Osteoblast (primary cell): Measurements from ENCODE around the gene PRDM5. TPM values are rescaled to one million over a fixed set of nuclear protein-coding genes. Genes with fewer than 3 reads are reported as not detected.

Experiments used
- DNase-seq: peaks from one replicate; pipeline ENCODE4 v3.0.0; 2011; ENCODE audit warnings: low spot score, mixed read lengths; ENCODE audit not compliant: insufficient read length; ENCODE audit errors: missing footprints
- H2AFZ ChIP-seq: 2 replicates; pipeline ENCODE4 v1.6.0; 2011; ENCODE audit warnings: mild to moderate bottlenecking, low read length
- H3K27ac ChIP-seq: 2 replicates; pipeline ENCODE4 v1.5.1; 2011; ENCODE audit warnings: mild to moderate bottlenecking, low read depth, low read length, moderate library complexity
- H3K27me3 ChIP-seq: 2 replicates; pipeline ENCODE4 v1.6.0; 2012; ENCODE audit warnings: mild to moderate bottlenecking, control low read depth, inconsistent platforms, low read length, moderate library complexity; ENCODE audit not compliant: insufficient read depth
- H3K36me3 ChIP-seq: 2 replicates; pipeline ENCODE4 v1.5.1; 2011; ENCODE audit warnings: mild to moderate bottlenecking, low read length, control low read depth, moderate library complexity; ENCODE audit not compliant: insufficient read depth
- H3K4me1 ChIP-seq: 2 replicates; pipeline ENCODE4 v1.5.1; 2011; ENCODE audit warnings: mild to moderate bottlenecking, low read length, control low read depth, moderate library complexity; ENCODE audit not compliant: insufficient read depth
- H3K4me2 ChIP-seq: 2 replicates; pipeline ENCODE4 v1.6.0; 2011; ENCODE audit warnings: mild to moderate bottlenecking, low read length; ENCODE audit not compliant: insufficient read depth
- H3K4me3 ChIP-seq: fragments of 200-600 bp; sonication (generic); 3 replicates; pipeline ENCODE4 v1.5.1; 2012; ENCODE audit warnings: mild to moderate bottlenecking, low read length, inconsistent platforms; ENCODE audit not compliant: insufficient read depth
- H3K79me2 ChIP-seq: 2 replicates; pipeline ENCODE4 v1.6.0; 2012; ENCODE audit warnings: mild to moderate bottlenecking, low read length, control low read depth, inconsistent platforms; ENCODE audit not compliant: insufficient read depth
- H3K9me3 ChIP-seq: 2 replicates; pipeline ENCODE4 v1.5.1; 2011; ENCODE audit warnings: low read depth, low read length, control low read depth
- H4K20me1 ChIP-seq: 2 replicates; pipeline ENCODE4 v1.6.0; 2012; ENCODE audit warnings: mild to moderate bottlenecking, low read length, control low read depth; ENCODE audit not compliant: insufficient read depth
- total RNA-seq: library from RNA; depleted of rRNA; stranded (reverse); fragments of >200 nt; gene quantifications from 2 replicates; pipeline ENCODE4 v1.2.3, GENCODE V29; 2012
- TF ChIP-seq, protein P1 (sequence below): IDR thresholded peaks from 2 replicates; pipeline ENCODE4 v1.5.1; 2011; ENCODE audit warnings: mild to moderate bottlenecking, low read depth, low read length, moderate library complexity; ENCODE audit errors: extremely low read depth

The PRDM5 gene
- total RNA-seq, 1 donor: 39.4 TPM

DNA sequence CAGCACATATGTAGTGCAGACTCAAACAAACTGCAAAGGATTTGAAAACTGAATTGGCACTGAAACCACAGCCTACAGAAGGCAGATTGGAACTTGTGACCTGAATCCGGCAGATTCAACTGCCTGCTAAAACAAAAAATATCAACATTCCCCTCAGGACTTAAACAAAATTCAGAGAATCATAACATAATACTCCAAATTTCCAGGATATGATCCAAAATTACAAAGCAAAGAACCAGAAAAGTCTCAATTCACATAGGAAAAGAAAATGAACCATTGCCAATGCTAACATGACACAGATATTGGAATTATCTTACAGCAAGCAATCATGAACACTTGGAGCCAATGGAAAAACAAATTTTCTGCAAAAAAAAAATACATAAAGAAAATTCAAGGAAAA is 250.4 kb downstream of the PRDM5 start:
- Histone ChIP-seq H4K20me1 (no peaks in the 10 kb centered on the region), H3K4me2 (no peak overlapping the region), H3K36me3 (no peaks in the 10 kb centered on the region), H3K9me3 (no peaks in the 10 kb centered on the region), H3K27ac (no peak overlapping the region), H3K27me3 (no peaks in the 10 kb centered on the region), H3K79me2 (no peaks in the 10 kb centered on the region), H3K4me1 (no peaks in the 10 kb centered on the region), H3K4me3 (no peak overlapping the region), H2AFZ (no peak overlapping the region)
- TF ChIP-seq, protein P1, sequence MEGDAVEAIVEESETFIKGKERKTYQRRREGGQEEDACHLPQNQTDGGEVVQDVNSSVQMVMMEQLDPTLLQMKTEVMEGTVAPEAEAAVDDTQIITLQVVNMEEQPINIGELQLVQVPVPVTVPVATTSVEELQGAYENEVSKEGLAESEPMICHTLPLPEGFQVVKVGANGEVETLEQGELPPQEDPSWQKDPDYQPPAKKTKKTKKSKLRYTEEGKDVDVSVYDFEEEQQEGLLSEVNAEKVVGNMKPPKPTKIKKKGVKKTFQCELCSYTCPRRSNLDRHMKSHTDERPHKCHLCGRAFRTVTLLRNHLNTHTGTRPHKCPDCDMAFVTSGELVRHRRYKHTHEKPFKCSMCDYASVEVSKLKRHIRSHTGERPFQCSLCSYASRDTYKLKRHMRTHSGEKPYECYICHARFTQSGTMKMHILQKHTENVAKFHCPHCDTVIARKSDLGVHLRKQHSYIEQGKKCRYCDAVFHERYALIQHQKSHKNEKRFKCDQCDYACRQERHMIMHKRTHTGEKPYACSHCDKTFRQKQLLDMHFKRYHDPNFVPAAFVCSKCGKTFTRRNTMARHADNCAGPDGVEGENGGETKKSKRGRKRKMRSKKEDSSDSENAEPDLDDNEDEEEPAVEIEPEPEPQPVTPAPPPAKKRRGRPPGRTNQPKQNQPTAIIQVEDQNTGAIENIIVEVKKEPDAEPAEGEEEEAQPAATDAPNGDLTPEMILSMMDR: no peak
- DNase-seq: no peak

DNA sequence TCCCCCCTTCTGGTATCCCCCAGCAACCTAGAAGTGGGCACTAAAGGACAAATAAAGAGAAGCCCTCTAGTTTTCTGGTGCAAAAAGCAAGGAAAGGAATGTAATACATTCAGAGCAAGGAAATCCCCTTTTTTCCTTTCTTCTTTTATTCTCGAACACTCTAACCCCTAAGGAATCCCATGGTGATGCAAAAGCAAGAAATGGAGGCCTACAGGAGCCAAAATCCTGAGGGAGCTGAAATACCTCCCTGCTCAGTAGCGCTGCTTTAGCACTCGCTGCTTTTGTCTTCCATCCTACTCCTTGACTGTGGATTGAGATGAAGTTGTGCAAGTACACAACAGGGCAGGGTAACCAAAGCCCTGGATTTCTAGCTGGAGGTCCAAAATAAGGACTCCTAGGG is 251.0 kb downstream of the PRDM5 start:
- DNase-seq: no peak
- TF ChIP-seq, protein P1: no peak
- Histone ChIP-seq H3K27me3 (no peaks in the 10 kb centered on the region), H3K4me2 (no peak overlapping the region), H3K4me1 (no peaks in the 10 kb centered on the region), H3K79me2 (no peaks in the 10 kb centered on the region), H2AFZ (no peak overlapping the region), H3K36me3 (no peaks in the 10 kb centered on the region), H3K9me3 (no peaks in the 10 kb centered on the region), H3K4me3 (no peak overlapping the region), H4K20me1 (no peaks in the 10 kb centered on the region), H3K27ac (no peak overlapping the region)

DNA sequence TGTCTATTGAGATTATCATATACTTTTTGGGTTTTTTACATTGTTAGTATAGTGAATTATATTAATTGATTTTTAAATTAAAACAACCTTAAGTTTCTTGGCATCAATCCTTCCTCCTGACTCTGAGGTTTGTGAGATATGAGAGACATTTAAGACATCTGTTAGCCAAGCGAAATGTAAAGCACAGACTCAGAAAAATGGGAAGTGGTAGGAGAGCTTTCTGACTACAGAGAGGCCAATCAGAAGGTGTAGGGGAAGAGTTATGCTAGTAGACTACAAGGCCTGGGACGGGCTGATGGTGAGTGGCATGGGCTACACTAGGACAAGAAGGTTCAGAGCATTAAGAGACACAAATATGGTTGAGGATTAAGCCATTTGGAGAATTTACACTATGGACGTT is 255.4 kb downstream of the PRDM5 start:
- Histone ChIP-seq H3K27ac (no peak overlapping the region), H2AFZ (no peak overlapping the region), H3K27me3 (no peaks in the 10 kb centered on the region), H3K9me3 (no peaks in the 10 kb centered on the region), H3K4me3 (no peak overlapping the region), H3K4me1 (no peaks in the 10 kb centered on the region), H3K79me2 (no peaks in the 10 kb centered on the region), H4K20me1 (no peaks in the 10 kb centered on the region), H3K4me2 (no peak overlapping the region), H3K36me3 (no peaks in the 10 kb centered on the region)
- TF ChIP-seq, protein P1: no peak
- DNase-seq: no peak

DNA sequence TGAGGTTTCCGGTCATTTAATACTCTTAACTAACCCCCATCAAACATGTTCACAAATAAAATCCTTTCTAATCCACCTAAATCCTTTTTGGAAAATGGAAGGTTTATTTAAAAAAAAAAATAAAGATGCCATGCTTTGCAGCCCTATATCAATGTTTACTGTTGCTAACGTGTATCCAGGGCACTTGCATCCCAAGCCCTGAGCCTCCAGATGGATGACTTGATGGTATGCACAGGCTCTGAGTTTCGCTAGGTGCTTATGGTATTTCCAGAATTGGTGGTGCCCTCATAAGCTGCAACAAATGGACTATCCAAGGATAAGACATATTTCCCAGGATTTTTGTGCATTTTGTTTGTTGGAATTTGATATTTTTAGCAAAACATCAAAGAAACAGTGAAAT is 257.7 kb downstream of the PRDM5 start:
- Histone ChIP-seq H3K4me1 (no peaks in the 10 kb centered on the region), H2AFZ (no peak overlapping the region), H3K27me3 (no peaks in the 10 kb centered on the region), H3K36me3 (no peaks in the 10 kb centered on the region), H3K79me2 (no peaks in the 10 kb centered on the region), H3K4me3 (no peak overlapping the region), H3K4me2 (no peak overlapping the region), H3K9me3 (no peaks in the 10 kb centered on the region), H4K20me1 (no peaks in the 10 kb centered on the region), H3K27ac (no peak overlapping the region)
- DNase-seq: no peak
- TF ChIP-seq, protein P1: no peak
